ENCODE measurements around the gene SETD7. TPM values are rescaled to one million over a fixed set of nuclear protein-coding genes. Genes with fewer than 3 reads are reported as not detected.

Gene SETD7
- total RNA-seq, 1 experiment from 2014 or later: 41.6 TPM

DNA sequence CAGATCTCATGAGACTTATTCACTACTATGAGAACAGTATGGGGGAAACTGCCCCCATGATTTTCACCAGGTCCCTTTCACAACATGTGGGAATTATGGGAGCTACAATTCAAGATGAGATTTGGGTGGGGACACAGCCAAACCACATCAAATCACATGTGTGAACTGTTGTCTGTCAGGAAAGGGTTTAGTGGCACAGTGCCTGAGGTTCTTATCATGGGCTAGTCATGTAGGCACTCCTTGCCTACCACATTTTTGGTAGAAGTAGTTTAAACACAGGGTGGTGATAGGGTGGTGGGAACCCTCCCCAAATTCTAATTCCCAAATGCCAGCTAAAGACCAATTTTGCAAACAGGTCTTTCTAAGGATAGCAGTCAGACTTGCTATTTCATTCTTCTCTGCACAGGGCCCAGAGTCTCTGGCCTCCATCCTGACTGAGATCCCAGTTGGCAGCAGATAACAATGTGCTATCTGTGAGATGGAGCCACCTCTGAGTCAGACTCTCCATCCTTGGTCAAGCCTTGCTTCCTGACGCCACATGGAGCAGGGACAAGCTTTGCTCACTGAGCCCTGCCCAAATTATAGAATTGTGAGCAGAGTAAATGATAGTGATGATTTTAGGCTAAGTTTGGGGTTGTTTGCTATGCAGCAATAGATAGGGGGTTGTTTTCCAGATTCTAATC, 33.5 kb upstream of the SETD7 start:
- TF ChIP-seq TCF7L2 (IDR thresholded peaks at IDR 0.05; ENCODE audit: borderline replicate concordance, extremely low read depth, insufficient read depth, insufficient read length) (no peak), FOSL1 (IDR thresholded peaks at IDR 0.05; ENCODE audit: low read depth) (no peak), SIN3A (IDR thresholded peaks at IDR 0.05; ENCODE audit: low read depth) (no peak), CBX3 (IDR thresholded peaks at IDR 0.05; ENCODE audit: low read depth) (no peak), JUND (IDR thresholded peaks at IDR 0.05) (no peak)
- H3K79me2 ChIP-seq (ENCODE audit: insufficient read depth, low read length): no peaks in the 10 kb centered on the region
- ChIA-PET CTCF (no interaction called here), POLR2A (no interaction called here), RAD21 (ENCODE audit: low non-redundant PET in 1 of 2, low total read pairs in 2 of 2, uncharacterized antibody in 2 of 2, unreplicated experiment in 2 of 2) (no interaction called here)
- no peak overlapping the region for H3K4me3 ChIP-seq (replicated peaks in 1 of 2; ENCODE audit: low read depth in 1 of 2, low read length in 2 of 2)
- no peak overlapping the region for H2AFZ ChIP-seq (ENCODE audit: low read depth, low read length, poor library complexity, severe bottlenecking)
- no peak overlapping the region for H3K4me2 ChIP-seq (ENCODE audit: low read length)
- intact Hi-C loops (cut with micrococcal nuclease): no loop called here
- no peaks in the 10 kb centered on the region for H3K4me1 ChIP-seq (ENCODE audit: control insufficient read depth in 1 of 2, insufficient read depth in 2 of 2, low read length in 2 of 2)
- no peak overlapping the region for H3K27ac ChIP-seq (ENCODE audit: low read depth, low read length)
- no peaks in the 10 kb centered on the region for H4K20me1 ChIP-seq (ENCODE audit: insufficient read depth)
- BruUV-seq (replicated peaks): no TSS peak
- no peaks in the 10 kb centered on the region for H3K36me3 ChIP-seq (ENCODE audit: control insufficient read depth in 1 of 2, insufficient read depth in 2 of 2, low read length in 2 of 2)
- H3K9me3 ChIP-seq (ENCODE audit: control insufficient read depth in 1 of 2, insufficient read depth in 1 of 2, low read depth in 1 of 2, low read length in 2 of 2): no peaks in the 10 kb centered on the region
- ATAC-seq: no peak
- DNase-seq (ENCODE audit: low read depth, low spot score): no peak
- no peaks in the 10 kb centered on the region for H3K9me2 ChIP-seq (ENCODE audit: insufficient read depth)
- H3K27me3 ChIP-seq (ENCODE audit: insufficient read depth, low read length): peaks cover 3% of the 10 kb centered on the region; the same call in 1 of the 2 replicates
- no peak overlapping the region for H3K9ac ChIP-seq (ENCODE audit: low read length)

DNA sequence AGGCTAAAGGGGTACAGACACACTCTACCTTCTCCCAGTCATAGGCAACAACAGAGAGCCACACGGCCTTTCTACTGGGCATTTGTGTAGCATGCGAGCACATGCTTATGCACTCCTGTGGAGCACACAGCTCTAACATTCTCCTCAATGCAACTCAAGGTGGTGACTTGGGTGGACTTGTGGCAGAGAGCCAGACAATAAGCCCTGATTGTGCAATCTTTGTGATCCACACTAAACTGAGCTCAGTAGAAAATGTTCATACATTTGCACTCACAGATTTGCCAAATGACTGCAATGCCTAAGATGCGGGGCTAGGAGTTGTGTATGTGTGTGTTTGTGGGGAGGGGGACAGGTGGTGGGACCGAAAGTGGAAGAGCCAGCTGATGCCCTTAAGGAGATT, 31.4 kb upstream of the SETD7 start:
- Histone ChIP-seq H2AFZ (ENCODE audit: low read depth, low read length, poor library complexity, severe bottlenecking) (no peak overlapping the region), H4K20me1 (ENCODE audit: insufficient read depth) (no peaks in the 10 kb centered on the region), H3K9ac (ENCODE audit: low read length) (no peak overlapping the region), H3K4me3 (replicated peaks in 1 of 2; ENCODE audit: low read depth in 1 of 2, low read length in 2 of 2) (no peak overlapping the region), H3K36me3 (ENCODE audit: control insufficient read depth in 1 of 2, insufficient read depth in 2 of 2, low read length in 2 of 2) (no peaks in the 10 kb centered on the region), H3K4me2 (ENCODE audit: low read length) (no peak overlapping the region), H3K9me3 (ENCODE audit: control insufficient read depth in 1 of 2, insufficient read depth in 1 of 2, low read depth in 1 of 2, low read length in 2 of 2) (no peaks in the 10 kb centered on the region), H3K27ac (ENCODE audit: low read depth, low read length) (no peak overlapping the region), H3K4me1 (ENCODE audit: control insufficient read depth in 1 of 2, insufficient read depth in 2 of 2, low read length in 2 of 2) (no peaks in the 10 kb centered on the region), H3K9me2 (ENCODE audit: insufficient read depth) (no peaks in the 10 kb centered on the region), H3K27me3 (ENCODE audit: insufficient read depth, low read length) (no peaks in the 10 kb centered on the region), H3K79me2 (ENCODE audit: insufficient read depth, low read length) (no peaks in the 10 kb centered on the region)
- ChIA-PET CTCF (no interaction called here), RAD21 (ENCODE audit: low non-redundant PET in 1 of 2, low total read pairs in 2 of 2, uncharacterized antibody in 2 of 2, unreplicated experiment in 2 of 2) (no interaction called here), POLR2A (no interaction called here)
- DNase-seq (ENCODE audit: low read depth, low spot score) (no peak), ATAC-seq (no peak)
- intact Hi-C loops (cut with micrococcal nuclease): no loop called here
- BruUV-seq (replicated peaks): no TSS peak
- TF ChIP-seq SIN3A (IDR thresholded peaks at IDR 0.05; ENCODE audit: low read depth) (no peak), SP1 (IDR thresholded peaks at IDR 0.05; ENCODE audit: low read depth) (no peak), EZH2phosphoT487 (IDR thresholded peaks at IDR 0.05; ENCODE audit: borderline replicate concordance) (no peak), ZNF274 (IDR thresholded peaks at IDR 0.05; ENCODE audit: low read depth, low read length) (no peak), EGR1 (IDR thresholded peaks at IDR 0.05; ENCODE audit: low read depth) (no peak), ZFX (IDR thresholded peaks at IDR 0.05) (no peak), POLR2A (IDR thresholded peaks at IDR 0.05; ENCODE audit: borderline replicate concordance, extremely low read depth, insufficient read depth, insufficient read length) (no peak), YY1 (IDR thresholded peaks at IDR 0.05; ENCODE audit: extremely low read depth, insufficient replicate concordance, low read depth, low read length) (no peak), JUND (IDR thresholded peaks at IDR 0.05) (no peak), POLR2AphosphoS5 (IDR thresholded peaks at IDR 0.05; ENCODE audit: low read depth, low read length) (no peak)
- TF ChIP-seq, protein P1, sequence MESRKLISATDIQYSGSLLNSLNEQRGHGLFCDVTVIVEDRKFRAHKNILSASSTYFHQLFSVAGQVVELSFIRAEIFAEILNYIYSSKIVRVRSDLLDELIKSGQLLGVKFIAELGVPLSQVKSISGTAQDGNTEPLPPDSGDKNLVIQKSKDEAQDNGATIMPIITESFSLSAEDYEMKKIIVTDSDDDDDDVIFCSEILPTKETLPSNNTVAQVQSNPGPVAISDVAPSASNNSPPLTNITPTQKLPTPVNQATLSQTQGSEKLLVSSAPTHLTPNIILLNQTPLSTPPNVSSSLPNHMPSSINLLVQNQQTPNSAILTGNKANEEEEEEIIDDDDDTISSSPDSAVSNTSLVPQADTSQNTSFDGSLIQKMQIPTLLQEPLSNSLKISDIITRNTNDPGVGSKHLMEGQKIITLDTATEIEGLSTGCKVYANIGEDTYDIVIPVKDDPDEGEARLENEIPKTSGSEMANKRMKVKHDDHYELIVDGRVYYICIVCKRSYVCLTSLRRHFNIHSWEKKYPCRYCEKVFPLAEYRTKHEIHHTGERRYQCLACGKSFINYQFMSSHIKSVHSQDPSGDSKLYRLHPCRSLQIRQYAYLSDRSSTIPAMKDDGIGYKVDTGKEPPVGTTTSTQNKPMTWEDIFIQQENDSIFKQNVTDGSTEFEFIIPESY (IDR thresholded peaks at IDR 0.05; ENCODE audit: extremely low read depth, insufficient replicate concordance, low read length): no peak
- TF ChIP-seq, protein P2, sequence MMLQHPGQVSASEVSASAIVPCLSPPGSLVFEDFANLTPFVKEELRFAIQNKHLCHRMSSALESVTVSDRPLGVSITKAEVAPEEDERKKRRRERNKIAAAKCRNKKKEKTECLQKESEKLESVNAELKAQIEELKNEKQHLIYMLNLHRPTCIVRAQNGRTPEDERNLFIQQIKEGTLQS (IDR thresholded peaks at IDR 0.05): no peak

Data from HCT116 (cell line).